WTC11 (cell line): ENCODE results near the gene CDK9. TPM values are rescaled to one million over a fixed set of nuclear protein-coding genes. Genes with fewer than 3 reads are reported as not detected.

Source experiments
- ATAC-seq: fragments of 200-7000 bp; cut with Tn5 transposase; 2 replicates; pipeline ENCODE4 v1.10.0; 2021; ENCODE audit warnings: mild to moderate bottlenecking, moderate library complexity
- CTCF ChIA-PET: fragments of 300-600 bp; sonication (Branson Sonifier 250); formaldehyde crosslinking; loops from one replicate; lab custom pipeline; 2021; ENCODE audit warnings: antibody characterized with exemption; lab: Charles Lee
- POLR2A ChIA-PET: fragments of 350-600 bp; sonication (Branson Sonifier 250); formaldehyde crosslinking; loops from one replicate; lab custom pipeline; 2021; ENCODE audit warnings: antibody characterized with exemption; lab: Charles Lee
- DNase-seq: peaks from one replicate; pipeline ENCODE4 v3.0.0; 2021; ENCODE audit warnings: low spot score
- H3K27ac Mint-ChIP-seq: 2 replicates; pipeline ENCODE4 v1.8.0; 2021; ENCODE audit warnings: mixed read lengths
- H3K27me3 Mint-ChIP-seq: 2 replicates; pipeline ENCODE4 v1.8.0; 2021; ENCODE audit warnings: low read depth, mild to moderate bottlenecking, moderate library complexity, mixed read lengths
- H3K36me3 Mint-ChIP-seq: 2 replicates; pipeline ENCODE4 v1.8.0; 2021; ENCODE audit warnings: mixed read lengths
- H3K4me1 Mint-ChIP-seq: 2 replicates; pipeline ENCODE4 v1.8.0; 2022; ENCODE audit warnings: mixed read lengths
- H3K4me3 Mint-ChIP-seq: 2 replicates; pipeline ENCODE4 v1.8.0; 2021; ENCODE audit warnings: mild to moderate bottlenecking, moderate library complexity, mixed read lengths
- H3K9me3 Mint-ChIP-seq: 2 replicates; pipeline ENCODE4 v1.8.0; 2021; ENCODE audit warnings: mixed read lengths
- CTCF ChIP-seq: fragments of 200-600 bp; IDR thresholded peaks from 2 replicates; pipeline ENCODE4 v1.8.0; 2022; ENCODE audit warnings: antibody characterized with exemption
- FOXK1 ChIP-seq: sonication (generic); formaldehyde crosslinking; IDR thresholded peaks from 2 replicates; pipeline ENCODE4 v1.8.0; 2022; ENCODE audit warnings: mild to moderate bottlenecking, moderate library complexity, missing genetic modification reagents
- GRHL2 ChIP-seq: fragments of 250-450 bp; sonication (Bioruptor Pico); IDR thresholded peaks from 2 replicates; pipeline ENCODE4 v1.8.0; 2022; ENCODE audit warnings: mild to moderate bottlenecking, moderate library complexity; ENCODE audit not compliant: insufficient replicate concordance, severe bottlenecking
- HMGXB4 ChIP-seq: sonication (generic); formaldehyde crosslinking; IDR thresholded peaks from 2 replicates; pipeline ENCODE4 v1.8.1; 2023; ENCODE audit warnings: mild to moderate bottlenecking, moderate library complexity, missing genetic modification reagents
- KAT7 ChIP-seq: sonication (generic); formaldehyde crosslinking; IDR thresholded peaks from 2 replicates; pipeline ENCODE4 v1.8.1; 2023; ENCODE audit warnings: missing genetic modification reagents, mild to moderate bottlenecking, borderline replicate concordance
- MAX ChIP-seq: sonication (generic); formaldehyde crosslinking; IDR thresholded peaks from 2 replicates; pipeline ENCODE4 v1.8.0; 2022; ENCODE audit warnings: mild to moderate bottlenecking, missing genetic modification reagents
- SP1 ChIP-seq: sonication (generic); formaldehyde crosslinking; conservative IDR thresholded peaks from 2 replicates; pipeline ENCODE4 v1.8.1; 2022; ENCODE audit warnings: missing genetic modification reagents
- USF2 ChIP-seq: sonication (generic); formaldehyde crosslinking; IDR thresholded peaks from 2 replicates; pipeline ENCODE4 v1.8.1; 2023; ENCODE audit warnings: mild to moderate bottlenecking, missing genetic modification reagents, moderate library complexity
- ZMAT4 ChIP-seq: fragments of 250-450 bp; sonication (Bioruptor Pico); IDR thresholded peaks from 2 replicates; pipeline ENCODE4 v1.9.0; 2021; ENCODE audit warnings: mild to moderate bottlenecking
- total RNA-seq: library from RNA; stranded (reverse); gene quantifications from 3 replicates; pipeline ENCODE4 v1.2.3, GENCODE V29; 2021
- TF ChIP-seq, protein P1 (sequence below): fragments of 250-450 bp; sonication (Bioruptor Pico); IDR thresholded peaks from 2 replicates; pipeline ENCODE4 v1.9.0; 2021; ENCODE audit warnings: mild to moderate bottlenecking, borderline replicate concordance
- TF ChIP-seq, protein P2 (sequence below): sonication (generic); formaldehyde crosslinking; IDR thresholded peaks from 2 replicates; pipeline ENCODE4 v1.8.1; 2022; ENCODE audit warnings: missing genetic modification reagents, borderline replicate concordance
- TF ChIP-seq, protein P3 (sequence below): sonication (generic); formaldehyde crosslinking; conservative IDR thresholded peaks from 2 replicates; pipeline ENCODE4 v1.8.1; 2023; ENCODE audit warnings: mild to moderate bottlenecking, low read depth, missing genetic modification reagents, moderate library complexity
- TF ChIP-seq, protein P4 (sequence below): sonication (generic); formaldehyde crosslinking; IDR thresholded peaks from 2 replicates; pipeline ENCODE4 v1.8.0; 2022; ENCODE audit warnings: mild to moderate bottlenecking, missing genetic modification reagents

The CDK9 gene
- total RNA-seq, 1 experiment from 2014 or later = 111 TPM

- H3K4me1 Mint-ChIP-seq = peaks cover 33% of the 10 kb centered on the region
- peaks cover 23% of the 10 kb centered on the region for H3K27me3 Mint-ChIP-seq
- no peak overlapping the region for H3K27ac Mint-ChIP-seq
- H3K36me3 Mint-ChIP-seq = peaks cover 4% of the 10 kb centered on the region; the same call in 1 of the 2 replicates
- ChIA-PET POLR2A (no interaction called here), CTCF (interaction anchor here (0.9 to 6.6 kb wide), 12 partner anchors 10 to 77 kb away, joined by 3 to 115 read pairs (median 4); no protein-coding TSS in a partner anchor)
- ATAC-seq = no peak
- H3K9me3 Mint-ChIP-seq = no peaks in the 10 kb centered on the region
- H3K4me3 Mint-ChIP-seq = no peak overlapping the region
- no peak for TF ChIP-seq KAT7
- TF ChIP-seq, protein P1, sequence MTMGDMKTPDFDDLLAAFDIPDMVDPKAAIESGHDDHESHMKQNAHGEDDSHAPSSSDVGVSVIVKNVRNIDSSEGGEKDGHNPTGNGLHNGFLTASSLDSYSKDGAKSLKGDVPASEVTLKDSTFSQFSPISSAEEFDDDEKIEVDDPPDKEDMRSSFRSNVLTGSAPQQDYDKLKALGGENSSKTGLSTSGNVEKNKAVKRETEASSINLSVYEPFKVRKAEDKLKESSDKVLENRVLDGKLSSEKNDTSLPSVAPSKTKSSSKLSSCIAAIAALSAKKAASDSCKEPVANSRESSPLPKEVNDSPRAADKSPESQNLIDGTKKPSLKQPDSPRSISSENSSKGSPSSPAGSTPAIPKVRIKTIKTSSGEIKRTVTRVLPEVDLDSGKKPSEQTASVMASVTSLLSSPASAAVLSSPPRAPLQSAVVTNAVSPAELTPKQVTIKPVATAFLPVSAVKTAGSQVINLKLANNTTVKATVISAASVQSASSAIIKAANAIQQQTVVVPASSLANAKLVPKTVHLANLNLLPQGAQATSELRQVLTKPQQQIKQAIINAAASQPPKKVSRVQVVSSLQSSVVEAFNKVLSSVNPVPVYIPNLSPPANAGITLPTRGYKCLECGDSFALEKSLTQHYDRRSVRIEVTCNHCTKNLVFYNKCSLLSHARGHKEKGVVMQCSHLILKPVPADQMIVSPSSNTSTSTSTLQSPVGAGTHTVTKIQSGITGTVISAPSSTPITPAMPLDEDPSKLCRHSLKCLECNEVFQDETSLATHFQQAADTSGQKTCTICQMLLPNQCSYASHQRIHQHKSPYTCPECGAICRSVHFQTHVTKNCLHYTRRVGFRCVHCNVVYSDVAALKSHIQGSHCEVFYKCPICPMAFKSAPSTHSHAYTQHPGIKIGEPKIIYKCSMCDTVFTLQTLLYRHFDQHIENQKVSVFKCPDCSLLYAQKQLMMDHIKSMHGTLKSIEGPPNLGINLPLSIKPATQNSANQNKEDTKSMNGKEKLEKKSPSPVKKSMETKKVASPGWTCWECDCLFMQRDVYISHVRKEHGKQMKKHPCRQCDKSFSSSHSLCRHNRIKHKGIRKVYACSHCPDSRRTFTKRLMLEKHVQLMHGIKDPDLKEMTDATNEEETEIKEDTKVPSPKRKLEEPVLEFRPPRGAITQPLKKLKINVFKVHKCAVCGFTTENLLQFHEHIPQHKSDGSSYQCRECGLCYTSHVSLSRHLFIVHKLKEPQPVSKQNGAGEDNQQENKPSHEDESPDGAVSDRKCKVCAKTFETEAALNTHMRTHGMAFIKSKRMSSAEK (CRISPR knock-in tag) = no peak
- no peak for TF ChIP-seq GRHL2 (CRISPR knock-in tag)
- TF ChIP-seq, protein P2, sequence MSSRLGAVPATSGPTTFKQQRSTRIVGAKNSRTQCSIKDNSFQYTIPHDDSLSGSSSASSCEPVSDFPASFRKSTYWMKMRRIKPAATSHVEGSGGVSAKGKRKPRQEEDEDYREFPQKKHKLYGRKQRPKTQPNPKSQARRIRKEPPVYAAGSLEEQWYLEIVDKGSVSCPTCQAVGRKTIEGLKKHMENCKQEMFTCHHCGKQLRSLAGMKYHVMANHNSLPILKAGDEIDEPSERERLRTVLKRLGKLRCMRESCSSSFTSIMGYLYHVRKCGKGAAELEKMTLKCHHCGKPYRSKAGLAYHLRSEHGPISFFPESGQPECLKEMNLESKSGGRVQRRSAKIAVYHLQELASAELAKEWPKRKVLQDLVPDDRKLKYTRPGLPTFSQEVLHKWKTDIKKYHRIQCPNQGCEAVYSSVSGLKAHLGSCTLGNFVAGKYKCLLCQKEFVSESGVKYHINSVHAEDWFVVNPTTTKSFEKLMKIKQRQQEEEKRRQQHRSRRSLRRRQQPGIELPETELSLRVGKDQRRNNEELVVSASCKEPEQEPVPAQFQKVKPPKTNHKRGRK (CRISPR knock-in tag) = no peak
- TF ChIP-seq, protein P3, sequence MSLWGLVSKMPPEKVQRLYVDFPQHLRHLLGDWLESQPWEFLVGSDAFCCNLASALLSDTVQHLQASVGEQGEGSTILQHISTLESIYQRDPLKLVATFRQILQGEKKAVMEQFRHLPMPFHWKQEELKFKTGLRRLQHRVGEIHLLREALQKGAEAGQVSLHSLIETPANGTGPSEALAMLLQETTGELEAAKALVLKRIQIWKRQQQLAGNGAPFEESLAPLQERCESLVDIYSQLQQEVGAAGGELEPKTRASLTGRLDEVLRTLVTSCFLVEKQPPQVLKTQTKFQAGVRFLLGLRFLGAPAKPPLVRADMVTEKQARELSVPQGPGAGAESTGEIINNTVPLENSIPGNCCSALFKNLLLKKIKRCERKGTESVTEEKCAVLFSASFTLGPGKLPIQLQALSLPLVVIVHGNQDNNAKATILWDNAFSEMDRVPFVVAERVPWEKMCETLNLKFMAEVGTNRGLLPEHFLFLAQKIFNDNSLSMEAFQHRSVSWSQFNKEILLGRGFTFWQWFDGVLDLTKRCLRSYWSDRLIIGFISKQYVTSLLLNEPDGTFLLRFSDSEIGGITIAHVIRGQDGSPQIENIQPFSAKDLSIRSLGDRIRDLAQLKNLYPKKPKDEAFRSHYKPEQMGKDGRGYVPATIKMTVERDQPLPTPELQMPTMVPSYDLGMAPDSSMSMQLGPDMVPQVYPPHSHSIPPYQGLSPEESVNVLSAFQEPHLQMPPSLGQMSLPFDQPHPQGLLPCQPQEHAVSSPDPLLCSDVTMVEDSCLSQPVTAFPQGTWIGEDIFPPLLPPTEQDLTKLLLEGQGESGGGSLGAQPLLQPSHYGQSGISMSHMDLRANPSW = no peak
- no peak for TF ChIP-seq CTCF
- no peak for TF ChIP-seq ZMAT4 (CRISPR knock-in tag)
- TF ChIP-seq, protein P4, sequence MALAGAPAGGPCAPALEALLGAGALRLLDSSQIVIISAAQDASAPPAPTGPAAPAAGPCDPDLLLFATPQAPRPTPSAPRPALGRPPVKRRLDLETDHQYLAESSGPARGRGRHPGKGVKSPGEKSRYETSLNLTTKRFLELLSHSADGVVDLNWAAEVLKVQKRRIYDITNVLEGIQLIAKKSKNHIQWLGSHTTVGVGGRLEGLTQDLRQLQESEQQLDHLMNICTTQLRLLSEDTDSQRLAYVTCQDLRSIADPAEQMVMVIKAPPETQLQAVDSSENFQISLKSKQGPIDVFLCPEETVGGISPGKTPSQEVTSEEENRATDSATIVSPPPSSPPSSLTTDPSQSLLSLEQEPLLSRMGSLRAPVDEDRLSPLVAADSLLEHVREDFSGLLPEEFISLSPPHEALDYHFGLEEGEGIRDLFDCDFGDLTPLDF (CRISPR knock-in tag) = no peak
- TF ChIP-seq, all 79 proteins: peak for 0
- DNase-seq = no peak
These were observed 40.5 kb downstream of the CDK9 start for GRCh38 chr9:127826253-127826913.

DNA sequence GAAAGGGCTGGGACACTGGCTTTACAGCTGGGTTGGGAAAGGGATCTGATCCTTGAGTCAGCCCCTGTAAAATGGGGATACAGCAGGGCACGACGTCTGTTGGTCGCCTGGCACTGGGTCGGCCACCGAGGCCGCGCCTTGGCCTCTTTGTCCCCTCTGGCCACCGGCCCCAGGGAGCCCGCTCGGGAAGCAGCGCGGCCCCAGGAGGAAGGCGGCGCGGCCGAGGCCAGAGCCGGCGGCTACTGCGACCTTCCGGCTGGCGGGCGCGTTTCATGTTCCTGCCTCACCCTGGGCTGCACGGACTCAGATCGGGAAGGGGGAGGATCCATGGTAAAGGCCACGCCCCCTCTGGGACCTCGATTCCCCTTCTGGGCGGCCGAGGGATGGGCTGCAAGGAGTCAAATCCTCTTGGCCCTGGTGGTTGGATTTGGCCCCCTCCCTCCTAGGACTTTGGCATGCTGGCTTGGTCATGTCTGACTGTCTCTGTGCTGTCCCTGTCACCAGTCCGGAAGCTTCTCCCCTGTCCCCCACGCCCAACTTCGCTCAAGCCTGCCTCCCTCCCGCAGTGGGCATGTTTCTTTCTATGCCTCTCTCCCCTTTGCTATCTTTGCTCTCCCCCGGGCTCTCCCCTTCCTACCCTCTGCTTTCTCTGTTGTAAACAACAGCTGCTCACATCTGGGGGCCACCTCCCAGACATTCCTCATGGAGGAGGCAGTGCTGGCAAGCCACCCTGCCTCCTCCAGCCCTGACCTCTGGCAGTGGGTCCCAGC is 42.6 kb downstream of the CDK9 start:
- Mint-ChIP-seq H3K9me3 (no peaks in the 10 kb centered on the region), H3K4me3 (peak overlapping the region; percentile 62), H3K4me1 (peaks cover 36% of the 10 kb centered on the region), H3K27me3 (peaks cover 23% of the 10 kb centered on the region), H3K36me3 (peaks cover 4% of the 10 kb centered on the region; the same call in 1 of the 2 replicates), H3K27ac (peak overlapping the region; percentile 89)
- POLR2A ChIA-PET = interaction anchor here (0.7 to 0.9 kb wide), 3 partner anchors 14 to 70 kb away, joined by 3 to 4 read pairs (median 3); no protein-coding TSS in a partner anchor
- CTCF ChIA-PET = interaction anchor here (0.6 to 6.6 kb wide), 13 partner anchors 12 to 289 kb away, joined by 3 to 115 read pairs (median 3); partner anchors contain the start of genes ENG, ST6GALNAC4 and TOR2A
- TF ChIP-seq USF2 (no peak), SP1 (peak; percentile 59; the same call in 1 of the 2 replicates), HMGXB4 (CRISPR knock-in tag) (peak; percentile 58; the same call in 1 of the 2 replicates), FOXK1 (CRISPR knock-in tag) (peak; percentile 58; the same call in 1 of the 2 replicates), MAX (CRISPR knock-in tag) (peak; percentile 65; the same call in 1 of the 2 replicates)
- peak; percentile 98 for DNase-seq
- peak; percentile 78 for ATAC-seq
